COLO668 (cell line): ENCODE data around the gene SMIM7.

Experiments
- DNase-seq: peaks from one replicate; lab custom pipeline; 2025; ENCODE audit not compliant: unreplicated experiment; lab: John Stamatoyannopoulos, UW

Gene SMIM7

DNA sequence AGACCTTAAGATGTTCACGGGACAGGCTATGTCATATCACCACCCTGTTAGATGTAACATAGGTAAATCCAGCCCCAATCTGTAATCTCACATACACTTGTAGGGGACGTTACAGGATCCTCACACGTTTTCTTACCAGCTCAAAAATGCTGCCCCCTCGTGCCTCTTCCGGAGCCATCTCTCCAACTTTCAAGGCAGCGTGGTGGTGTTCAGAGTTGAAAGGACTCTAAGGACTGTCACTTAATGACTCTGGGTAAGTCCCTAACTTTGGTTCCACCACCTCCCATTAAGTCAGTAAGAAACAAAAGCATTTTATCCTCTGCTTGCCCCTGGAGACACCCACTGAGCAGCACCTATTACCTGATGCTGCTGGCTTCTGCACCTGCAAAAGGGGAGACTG, 36.4 kb downstream of the SMIM7 start:
- DNase-seq = no peak

DNA sequence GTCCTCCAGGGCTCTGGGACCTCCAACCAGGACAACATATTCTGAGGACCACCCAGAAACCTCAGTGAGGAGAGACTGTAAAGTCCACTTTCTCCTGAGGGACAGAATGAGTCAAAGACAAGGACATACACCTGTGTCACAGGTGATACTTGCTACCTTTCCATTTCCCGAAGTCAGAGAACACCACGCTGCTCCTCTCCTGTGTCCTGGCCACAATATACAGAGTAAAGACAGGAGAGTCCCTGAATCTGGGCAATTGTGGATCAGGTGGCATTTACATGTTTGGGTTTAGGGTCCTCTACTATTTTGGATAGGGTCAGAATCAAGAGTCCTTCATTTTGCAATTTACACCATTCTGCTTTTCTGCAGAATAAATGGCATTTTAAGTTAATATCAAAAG, 36.9 kb downstream of the SMIM7 start:
- DNase-seq = no peak

DNA sequence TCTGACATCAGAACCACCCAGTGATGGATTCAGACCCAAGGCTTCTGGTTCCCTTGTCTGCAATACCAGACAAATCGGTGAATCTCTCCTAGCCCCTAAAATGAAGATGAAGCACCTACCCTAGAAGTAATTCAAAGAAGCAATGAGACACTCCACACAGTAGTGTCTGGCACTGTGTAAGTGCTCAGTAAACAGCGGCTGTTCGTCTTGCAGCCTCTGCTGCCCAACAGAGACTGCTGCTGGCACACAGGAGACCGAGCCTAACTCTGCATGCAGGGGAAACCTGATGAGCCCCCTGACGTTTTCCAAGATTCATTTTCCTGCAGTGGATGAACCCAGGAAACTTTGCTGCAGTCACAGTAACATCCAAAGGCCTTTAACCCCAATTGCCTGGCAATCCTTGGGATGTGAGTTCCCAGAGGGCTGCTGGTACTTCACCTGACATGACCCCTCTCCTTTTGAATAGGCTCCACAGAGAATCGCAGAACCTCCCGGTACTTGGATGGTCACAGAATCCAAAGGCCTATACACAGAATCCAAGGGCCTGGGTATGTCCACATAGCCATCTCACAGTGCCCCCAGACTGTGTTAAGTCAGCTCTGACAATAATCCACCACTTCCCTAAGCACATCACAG, 38.7 kb downstream of the SMIM7 start:
- no peak for DNase-seq

DNA sequence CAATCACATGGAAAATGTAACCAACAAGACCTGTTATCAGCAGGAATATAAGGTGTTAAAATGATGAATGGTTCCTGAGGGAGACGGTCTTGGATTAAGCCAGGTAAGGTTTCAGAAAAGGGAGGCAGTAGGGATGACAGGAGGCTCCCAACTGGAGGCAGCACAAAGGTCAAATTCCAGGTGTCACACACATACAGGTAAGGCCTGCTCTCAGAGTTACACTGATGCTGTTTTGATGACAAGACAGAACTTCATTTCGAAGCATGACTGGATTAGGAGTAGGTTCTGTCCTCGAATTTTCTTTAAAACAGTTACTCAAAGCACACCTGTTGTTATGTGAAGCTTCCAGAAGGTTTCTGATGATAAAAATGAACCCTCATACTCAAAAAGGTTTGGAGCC, 39.4 kb downstream of the SMIM7 start:
- no peak for DNase-seq

DNA sequence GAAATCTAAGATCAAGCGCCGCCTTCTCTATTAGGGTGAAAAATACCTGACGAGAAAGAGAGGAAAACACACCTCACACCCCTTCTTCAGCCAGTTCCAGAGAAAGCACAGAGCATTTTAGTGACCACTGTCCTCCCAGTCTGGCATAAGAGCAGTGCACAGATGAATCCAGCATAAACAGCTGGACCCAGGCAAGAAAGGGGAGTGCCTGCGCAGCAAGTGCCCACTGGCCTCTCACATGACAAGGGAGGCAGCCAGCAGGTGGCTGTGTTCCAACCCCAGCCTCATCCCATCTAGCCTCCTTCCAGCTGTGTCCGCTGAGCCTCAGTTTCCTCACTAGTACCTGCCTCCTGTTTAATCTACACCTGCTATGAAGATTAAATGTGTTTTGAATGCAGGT, 39.9 kb downstream of the SMIM7 start:
- peak; percentile 24 for DNase-seq

DNA sequence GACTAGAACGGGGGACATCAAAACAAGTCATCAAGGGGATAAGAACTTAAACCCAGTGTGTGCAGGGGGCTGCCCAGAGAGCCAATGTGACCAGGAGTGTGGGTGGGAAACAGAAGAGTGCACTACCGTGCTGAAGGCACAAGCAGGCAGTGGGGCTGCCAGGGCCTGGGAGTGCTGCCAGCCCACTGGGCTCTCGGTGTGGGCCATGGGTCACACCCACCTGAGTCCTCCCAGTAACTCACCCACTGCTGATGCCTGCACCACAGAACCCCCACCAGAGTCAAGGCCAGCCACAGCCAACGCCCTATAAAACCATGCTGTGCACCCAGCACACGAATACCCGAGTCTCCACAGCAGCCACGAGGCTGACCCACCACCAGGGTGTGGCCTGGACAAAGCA, 40.5 kb downstream of the SMIM7 start:
- DNase-seq = no peak

DNA sequence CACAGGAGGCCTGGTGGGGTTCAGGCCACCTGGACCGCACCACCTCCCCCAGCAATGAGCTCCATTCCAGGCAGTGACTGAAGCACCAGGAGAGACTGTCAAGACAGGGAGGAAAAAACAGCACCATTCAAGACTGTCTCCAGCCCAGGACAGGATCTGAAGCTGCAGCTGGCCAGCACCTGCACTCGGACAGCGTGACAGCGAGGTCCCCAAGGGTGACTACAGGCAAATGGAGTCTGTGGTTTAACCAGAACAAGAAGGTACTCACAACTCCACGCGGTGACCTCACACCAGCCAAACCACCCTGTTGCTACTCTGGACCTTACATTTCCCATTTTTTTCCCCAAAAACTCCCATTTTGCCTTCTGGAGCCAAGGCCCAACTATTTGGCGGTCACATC, 41.7 kb downstream of the SMIM7 start:
- no peak for DNase-seq

DNA sequence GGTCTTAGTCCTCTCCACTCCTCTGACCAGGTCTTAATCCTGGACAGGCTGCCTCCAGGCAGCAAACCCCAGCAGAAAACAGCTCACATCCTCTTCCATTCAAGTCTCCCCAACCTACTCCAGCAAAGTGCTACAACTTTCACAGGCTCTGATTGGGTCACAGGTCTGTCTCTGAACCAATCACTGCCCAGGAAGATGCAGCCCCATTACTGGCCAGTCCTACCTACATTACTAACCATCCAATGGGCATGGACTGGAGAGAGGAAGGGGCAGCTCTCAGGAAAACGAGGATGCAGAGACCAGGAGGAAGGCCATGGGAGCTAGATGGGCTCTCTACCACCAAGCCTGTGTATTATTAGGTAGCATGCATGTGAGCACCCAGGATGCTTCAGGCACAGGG, 44.1 kb downstream of the SMIM7 start:
- DNase-seq = no peak

DNA sequence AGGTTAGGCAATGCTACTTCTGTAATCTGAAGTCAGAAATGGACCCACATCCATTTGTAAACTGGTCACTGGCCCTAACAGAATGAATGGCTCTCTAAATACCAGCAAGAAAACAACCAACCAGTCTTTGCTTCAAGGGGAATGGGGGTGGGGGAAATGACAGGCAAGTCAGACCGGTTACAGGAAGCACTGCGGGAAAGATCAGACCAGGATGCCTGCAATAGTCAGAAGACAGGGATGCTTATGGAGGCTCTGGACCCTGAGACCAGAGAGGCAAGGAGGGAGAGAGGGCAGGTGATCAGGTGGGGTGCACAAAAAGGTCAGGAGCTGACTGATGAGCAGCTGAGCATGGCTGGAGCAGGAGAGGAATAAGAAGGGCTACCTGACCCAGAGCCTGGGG, 45.0 kb downstream of the SMIM7 start:
- no peak for DNase-seq

DNA sequence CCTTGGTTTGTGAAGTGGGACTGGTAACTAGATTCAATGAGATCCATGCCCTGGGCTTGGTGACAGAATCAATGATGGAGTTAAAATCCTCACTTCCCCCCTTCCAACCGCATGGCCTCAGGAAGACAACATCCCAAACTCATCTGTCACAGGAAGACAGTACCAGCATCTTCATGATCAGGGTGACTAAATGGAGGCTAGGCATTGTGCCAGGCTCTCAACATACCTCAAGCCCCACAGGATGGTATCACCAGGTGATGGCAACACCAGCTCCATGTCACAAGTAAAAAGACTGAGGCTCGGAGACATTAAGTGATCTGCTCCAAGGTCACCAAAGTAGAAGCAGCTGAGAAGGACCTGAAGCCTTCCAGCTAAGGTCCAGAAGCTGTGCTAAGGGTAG, 46.1 kb downstream of the SMIM7 start:
- no peak for DNase-seq

DNA sequence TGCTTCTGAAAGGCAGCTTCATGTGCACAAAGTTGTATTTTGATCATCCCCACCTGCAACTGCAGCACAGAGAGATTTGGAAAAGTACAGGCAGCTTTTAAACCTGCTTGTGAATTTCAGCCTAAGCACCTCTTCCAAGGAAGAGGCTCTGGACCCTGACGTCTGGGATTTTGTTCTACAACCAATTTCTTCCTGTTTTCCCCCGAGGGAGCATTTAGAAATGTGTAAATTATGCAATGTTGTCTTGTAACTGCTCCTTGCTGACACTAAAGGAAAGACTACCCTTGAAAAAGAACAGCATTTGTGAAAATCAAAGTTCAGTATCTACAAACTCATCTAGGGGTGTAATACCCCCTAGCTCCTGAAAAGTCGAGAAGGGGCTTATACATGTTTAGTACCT, 47.3 kb downstream of the SMIM7 start:
- no peak for DNase-seq

DNA sequence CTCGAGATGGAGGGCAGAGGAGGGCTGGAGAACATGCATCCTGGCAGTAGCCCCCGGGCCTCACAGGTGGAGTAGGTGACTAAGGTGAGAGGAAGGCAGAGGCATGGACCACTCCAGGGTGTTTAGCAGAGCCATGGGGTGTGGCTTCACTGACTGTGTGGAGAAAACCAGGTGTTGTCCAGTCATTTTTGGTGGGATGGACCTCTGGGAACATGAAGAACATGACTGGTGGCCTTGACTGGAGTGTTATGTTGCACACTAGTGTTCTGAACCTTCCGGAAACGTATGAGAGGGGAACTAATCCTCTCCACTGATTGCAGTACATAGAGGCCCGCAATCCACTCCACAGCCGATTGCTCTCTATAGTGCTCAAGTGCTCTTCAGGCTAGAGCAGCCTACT, 48.8 kb downstream of the SMIM7 start:
- DNase-seq = no peak

DNA sequence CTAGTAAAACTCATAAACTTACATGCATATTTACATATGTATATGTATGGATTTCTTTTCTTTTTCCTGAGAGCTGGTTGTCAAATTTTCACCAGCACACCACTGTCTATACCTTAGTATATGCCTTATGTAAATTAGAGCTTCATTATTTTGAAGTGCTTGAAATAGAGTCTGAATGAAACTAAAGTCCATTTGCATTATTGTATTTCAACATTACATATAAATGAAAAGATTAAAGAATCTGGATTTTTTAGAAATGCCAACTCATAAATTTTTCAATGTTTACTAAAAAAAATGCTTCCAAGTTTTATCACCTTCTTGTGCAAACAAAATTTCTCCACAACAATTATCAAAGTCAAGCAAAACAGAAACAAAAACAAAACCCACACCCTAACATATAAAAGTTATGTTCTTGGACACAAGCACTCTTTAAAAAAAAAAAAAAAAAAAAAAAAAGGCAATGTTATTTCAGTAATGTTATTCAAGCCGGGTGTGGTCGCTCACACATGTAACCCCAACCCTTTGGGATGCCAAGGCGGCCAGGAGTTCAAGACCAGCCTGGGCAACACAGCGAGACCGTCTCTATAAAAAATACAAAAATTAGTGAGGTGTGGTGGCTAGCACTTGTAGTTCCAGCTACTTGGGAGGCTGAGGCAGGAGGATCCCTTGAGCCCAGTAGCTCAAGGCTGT, 50.3 kb downstream of the SMIM7 start:
- no peak for DNase-seq

DNA sequence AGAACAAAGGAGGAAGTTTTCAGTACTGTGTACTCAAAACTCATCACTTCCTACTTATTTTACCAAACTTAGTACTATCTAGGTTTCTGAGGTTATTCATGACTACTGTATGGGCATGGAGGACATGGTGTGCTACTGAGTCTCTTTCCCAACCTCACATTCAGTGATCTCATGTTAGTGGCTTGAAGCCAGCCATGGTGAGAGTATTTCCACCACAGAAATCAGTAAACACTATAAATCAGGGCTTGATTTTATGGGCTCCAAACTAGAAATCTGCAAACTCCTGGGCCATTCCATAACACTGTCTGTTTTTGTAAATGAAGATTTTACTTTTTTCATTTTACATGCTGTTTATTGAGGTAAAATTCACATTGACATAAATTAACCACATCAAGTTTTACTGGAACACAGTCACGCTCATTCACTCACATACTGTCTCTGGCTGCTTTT, 51.6 kb downstream of the SMIM7 start:
- no peak for DNase-seq

DNA sequence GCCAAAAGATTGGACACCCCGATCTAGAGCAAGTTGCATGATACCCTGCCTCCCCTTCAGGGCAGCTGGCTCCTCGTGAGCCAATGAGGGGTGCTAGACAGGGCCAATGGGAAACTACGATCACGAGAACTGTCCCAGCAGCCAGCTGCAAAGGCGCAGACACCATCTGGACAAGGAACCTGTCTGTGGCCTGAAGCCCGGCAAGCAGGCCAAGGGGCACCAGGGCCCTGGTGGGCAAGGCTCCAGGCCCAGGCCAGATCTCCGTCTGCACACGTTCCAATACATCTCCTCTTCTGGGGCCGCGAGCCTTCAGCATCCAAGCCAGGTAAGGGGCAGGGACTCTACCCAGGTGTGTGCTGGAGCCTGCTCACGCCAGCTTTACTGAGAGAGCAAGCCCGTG, 52.1 kb downstream of the SMIM7 start:
- DNase-seq = no peak

DNA sequence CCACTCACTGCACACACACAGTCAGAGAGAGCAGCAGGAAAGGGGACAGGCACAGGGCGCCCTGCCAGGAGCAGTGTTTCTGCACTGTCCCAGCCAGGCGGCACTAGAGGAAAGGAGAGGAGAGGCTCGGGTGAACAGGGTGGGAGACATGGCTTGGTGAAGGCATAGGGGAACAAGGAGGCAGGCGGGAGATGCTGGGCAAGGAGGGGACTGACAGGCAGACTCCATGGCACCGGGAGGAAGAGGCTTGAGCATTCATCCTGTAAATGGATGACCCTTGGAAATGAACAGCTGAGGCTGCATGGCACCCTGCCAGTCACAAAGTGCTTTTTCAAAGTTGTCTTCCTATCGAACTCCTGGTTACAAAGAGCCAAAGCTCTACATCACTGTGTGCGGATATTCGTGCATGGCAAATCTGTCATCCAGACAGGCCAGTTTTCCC, 54.4 kb downstream of the SMIM7 start:
- DNase-seq = no peak

DNA sequence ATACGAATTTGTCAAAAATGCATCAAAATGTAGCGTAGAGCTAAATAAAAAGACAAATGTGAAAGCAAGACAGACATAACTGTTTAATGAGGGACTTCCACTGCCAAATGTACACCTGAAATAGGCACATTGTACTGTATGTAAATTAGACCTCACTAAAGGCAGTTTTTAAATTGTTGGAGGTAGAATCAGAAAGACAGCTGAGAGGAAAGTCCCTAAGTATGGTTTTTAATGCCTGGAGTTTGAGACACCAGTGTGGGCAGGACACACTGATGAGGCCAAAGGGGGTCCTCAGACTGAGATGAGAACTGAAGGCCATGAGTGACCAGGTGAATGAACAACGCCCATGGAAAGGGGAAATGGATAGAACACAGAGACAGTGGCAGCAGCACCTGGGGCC, 54.8 kb downstream of the SMIM7 start:
- DNase-seq = no peak

DNA sequence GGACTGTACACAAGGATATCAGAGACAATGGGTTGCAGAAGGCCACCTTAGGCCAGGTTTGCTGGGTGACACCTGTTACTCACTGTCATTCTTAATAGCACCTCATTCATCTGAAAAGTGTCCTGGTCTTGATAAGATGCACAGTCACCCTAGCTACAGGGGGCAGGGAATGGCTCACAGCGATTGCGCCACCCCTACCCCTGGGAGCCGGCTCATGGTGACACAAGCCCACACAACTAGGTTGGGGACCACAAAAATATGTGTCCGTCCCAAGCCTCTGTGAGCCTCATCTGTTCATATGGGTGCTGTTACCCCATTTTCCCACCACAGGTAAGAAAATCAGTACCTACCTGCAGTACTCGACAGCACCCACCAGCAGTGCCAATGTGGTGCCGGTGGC, 55.3 kb downstream of the SMIM7 start:
- DNase-seq = no peak

DNA sequence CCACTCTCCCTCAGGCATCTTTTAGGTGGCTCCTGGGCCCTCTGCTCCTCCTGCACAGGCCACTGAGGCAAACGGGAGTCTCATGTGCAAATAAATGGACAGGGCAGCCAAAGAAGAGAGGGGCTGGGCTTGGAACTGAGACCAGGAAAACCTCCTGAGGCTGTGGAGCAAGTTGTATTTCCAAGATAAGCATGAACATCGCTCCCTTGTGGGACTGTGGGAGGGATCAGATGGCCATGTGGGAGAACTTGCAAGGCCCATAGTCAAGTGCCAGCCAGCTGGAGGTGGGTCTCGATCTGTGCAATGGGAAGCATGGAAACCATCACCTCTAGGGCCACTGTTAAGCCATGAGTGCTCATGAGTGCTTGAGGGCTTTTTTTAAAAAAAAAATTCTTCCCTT, 56.9 kb downstream of the SMIM7 start:
- no peak for DNase-seq

DNA sequence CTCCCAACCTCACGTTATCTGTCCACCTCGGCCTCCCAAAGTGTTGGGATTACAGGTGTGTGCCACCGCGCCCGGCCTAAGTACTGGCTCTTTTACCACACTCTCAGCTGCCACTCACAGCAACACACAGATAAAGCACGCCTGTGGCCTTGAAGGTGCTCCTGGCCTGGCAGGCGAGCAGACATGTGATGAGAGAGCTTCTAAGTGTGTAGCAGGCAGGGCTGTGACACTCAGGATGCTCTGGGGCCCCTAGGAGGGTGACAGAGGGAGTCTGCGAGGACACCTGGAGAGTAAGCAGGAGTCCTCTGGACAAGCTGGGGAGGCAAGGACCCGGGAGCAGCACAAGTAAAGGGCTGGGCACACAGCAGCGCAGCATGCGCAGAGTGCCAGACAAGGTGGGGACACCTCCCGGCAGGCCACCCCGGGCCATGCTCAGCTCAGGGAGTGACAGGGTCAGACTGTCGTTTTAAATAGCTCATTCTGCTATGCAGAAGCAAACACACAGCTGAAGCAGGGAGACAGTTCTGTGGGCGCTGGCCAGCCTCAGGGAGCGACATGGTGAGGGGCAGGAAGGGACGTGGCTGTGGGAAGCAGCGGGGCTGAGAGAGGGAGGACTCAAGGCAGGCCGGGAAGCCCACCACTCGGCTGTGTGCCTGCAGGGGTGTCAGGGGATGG, 58.4 kb downstream of the SMIM7 start:
- DNase-seq = no peak

DNA sequence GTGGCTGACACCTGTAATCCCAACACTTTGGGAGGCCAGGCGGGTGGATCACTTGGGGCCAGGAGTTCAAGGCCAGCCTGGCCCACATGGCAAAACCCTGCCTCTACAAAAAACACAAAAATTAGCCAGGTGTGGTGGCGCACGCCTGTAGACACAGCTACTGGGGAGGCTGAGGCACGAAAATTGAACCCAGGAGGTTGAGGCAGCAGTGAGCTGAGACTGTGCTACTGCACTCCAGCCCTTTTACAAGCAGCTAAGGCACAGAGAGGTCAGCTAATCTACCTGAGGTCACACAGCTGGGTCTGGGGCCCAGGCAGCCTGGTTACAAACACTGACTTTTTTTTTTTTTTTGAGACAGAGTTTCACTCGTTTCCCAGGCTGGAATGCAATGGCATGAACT, 59.1 kb downstream of the SMIM7 start:
- DNase-seq = no peak

DNA sequence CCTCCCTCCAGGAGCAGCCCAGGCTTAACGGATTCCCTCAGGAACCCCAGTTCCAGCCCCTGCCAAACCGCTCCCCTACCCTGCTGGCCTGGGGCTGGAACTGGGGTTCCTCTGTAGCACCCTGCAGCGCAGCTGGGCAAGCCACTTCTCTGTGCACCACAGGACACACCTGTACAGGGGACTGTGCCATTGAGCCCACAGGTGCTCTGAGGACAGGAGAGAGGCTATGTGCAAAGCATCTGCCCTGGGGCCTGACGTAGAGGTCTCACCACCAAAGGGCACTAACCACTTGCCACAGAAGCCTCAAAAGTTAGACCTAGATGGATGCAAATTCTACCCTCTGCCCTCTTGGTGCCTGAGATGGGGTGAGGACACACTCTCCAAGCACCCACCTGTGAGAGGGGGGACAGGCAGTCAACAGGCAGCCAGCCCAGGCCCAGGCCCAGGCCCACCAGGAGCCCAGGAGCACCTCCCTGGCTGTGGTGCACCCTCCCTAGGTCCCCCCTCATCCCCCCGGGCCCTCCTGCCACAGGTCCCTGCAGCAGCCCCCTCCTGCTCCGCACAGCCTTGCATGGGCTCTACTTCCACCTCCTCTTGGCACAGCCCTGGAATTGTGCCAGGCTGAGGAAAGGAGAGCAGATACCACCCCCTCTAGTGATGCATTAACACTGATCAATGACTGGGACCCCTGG, 60.1 kb downstream of the SMIM7 start:
- no peak for DNase-seq
